DOHH2 (cell line): Measurements from ENCODE around the gene ERAS.

Experiments
- H3F3A ChIP-seq: fragments of 200-600 bp; sonication (generic), shearing (Covaris generic); 2 replicates; pipeline ENCODE4 v1.6.0; 2016; ENCODE audit warnings: antibody characterized with exemption, mild to moderate bottlenecking; ENCODE audit not compliant: control insufficient read depth, insufficient read depth
- H3K27ac ChIP-seq: fragments of 200-600 bp; sonication (generic); 2 replicates; pipeline ENCODE4 v1.5.1; 2014; ENCODE audit warnings: low read depth, mild to moderate bottlenecking, low read length, moderate library complexity
- H3K27me3 ChIP-seq: fragments of 200-600 bp; sonication (generic); 2 replicates; pipeline ENCODE4 v1.6.1; 2014; ENCODE audit warnings: mild to moderate bottlenecking, low read length, mixed read lengths; ENCODE audit not compliant: control insufficient read depth
- H3K36me3 ChIP-seq: fragments of 200-600 bp; sonication (generic); 2 replicates; pipeline ENCODE4 v1.6.1; 2014; ENCODE audit warnings: mild to moderate bottlenecking, low read length, moderate library complexity, mixed read lengths; ENCODE audit not compliant: control insufficient read depth
- H3K4me1 ChIP-seq: fragments of 200-600 bp; sonication (generic); 2 replicates; pipeline ENCODE4 v1.6.1; 2014; ENCODE audit warnings: mild to moderate bottlenecking, low read length, mixed read lengths; ENCODE audit not compliant: control insufficient read depth
- H3K4me2 ChIP-seq: fragments of 200-600 bp; sonication (generic); 2 replicates; pipeline ENCODE4 v1.6.0; 2014; ENCODE audit warnings: mild to moderate bottlenecking, low read length, moderate library complexity
- H3K4me3 ChIP-seq: fragments of 200-600 bp; sonication (generic); 2 replicates; pipeline ENCODE4 v1.5.1; 2014; ENCODE audit warnings: mild to moderate bottlenecking, low read length, mixed read lengths
- H3K79me2 ChIP-seq: fragments of 200-600 bp; sonication (generic); 2 replicates; pipeline ENCODE4 v1.6.1; 2014; ENCODE audit warnings: mild to moderate bottlenecking, low read length, mixed read lengths; ENCODE audit not compliant: control insufficient read depth
- H3K9me2 ChIP-seq: fragments of 200-600 bp; sonication (generic); replicated peaks from 2 replicates; pipeline ENCODE4 v1.6.1; 2014; ENCODE audit warnings: mild to moderate bottlenecking, low read length, mixed read lengths; ENCODE audit not compliant: control insufficient read depth
- H3K9me3 ChIP-seq: fragments of 200-600 bp; sonication (generic); 2 replicates; pipeline ENCODE4 v1.6.1; 2014; ENCODE audit warnings: antibody characterized with exemption, low read length, mixed read lengths; ENCODE audit not compliant: control insufficient read depth, insufficient read depth
- H4K20me1 ChIP-seq: fragments of 200-600 bp; sonication (generic); 2 replicates; pipeline ENCODE4 v1.6.0; 2014; ENCODE audit warnings: low read depth, mild to moderate bottlenecking, antibody characterized with exemption, low read length, moderate library complexity; ENCODE audit not compliant: control insufficient read depth, insufficient read depth
- EZH2phosphoT487 ChIP-seq: fragments of 200-600 bp; sonication (generic); IDR thresholded peaks from 2 replicates; pipeline ENCODE4 v1.6.1; 2017; ENCODE audit warnings: borderline replicate concordance, mild to moderate bottlenecking, antibody characterized with exemption, low read length, moderate library complexity, mixed read lengths
- TF ChIP-seq, protein P1 (sequence below): fragments of 200-600 bp; sonication (generic); IDR thresholded peaks from one replicate; pipeline ENCODE4 v1.5.1; 2014; ENCODE audit warnings: antibody characterized with exemption, mild to moderate bottlenecking, low read depth, low read length; ENCODE audit not compliant: poor library complexity, severe bottlenecking

Gene ERAS

GRCh38 chrX:48781705-48782104, 44.6 kb upstream of the ERAS start:
- no peaks in the 10 kb centered on the region for H3K79me2 ChIP-seq
- H3K9me2 ChIP-seq = no peaks in the 10 kb centered on the region
- H3K27me3 ChIP-seq = no peaks in the 10 kb centered on the region
- H3K36me3 ChIP-seq = no peaks in the 10 kb centered on the region
- no peaks in the 10 kb centered on the region for H3F3A ChIP-seq
- H3K9me3 ChIP-seq = no peaks in the 10 kb centered on the region
- H3K4me3 ChIP-seq = no peak overlapping the region
- H4K20me1 ChIP-seq = no peaks in the 10 kb centered on the region
- no peaks in the 10 kb centered on the region for H3K4me1 ChIP-seq
- no peak overlapping the region for H3K27ac ChIP-seq
- no peak for TF ChIP-seq EZH2phosphoT487
- TF ChIP-seq, protein P1, sequence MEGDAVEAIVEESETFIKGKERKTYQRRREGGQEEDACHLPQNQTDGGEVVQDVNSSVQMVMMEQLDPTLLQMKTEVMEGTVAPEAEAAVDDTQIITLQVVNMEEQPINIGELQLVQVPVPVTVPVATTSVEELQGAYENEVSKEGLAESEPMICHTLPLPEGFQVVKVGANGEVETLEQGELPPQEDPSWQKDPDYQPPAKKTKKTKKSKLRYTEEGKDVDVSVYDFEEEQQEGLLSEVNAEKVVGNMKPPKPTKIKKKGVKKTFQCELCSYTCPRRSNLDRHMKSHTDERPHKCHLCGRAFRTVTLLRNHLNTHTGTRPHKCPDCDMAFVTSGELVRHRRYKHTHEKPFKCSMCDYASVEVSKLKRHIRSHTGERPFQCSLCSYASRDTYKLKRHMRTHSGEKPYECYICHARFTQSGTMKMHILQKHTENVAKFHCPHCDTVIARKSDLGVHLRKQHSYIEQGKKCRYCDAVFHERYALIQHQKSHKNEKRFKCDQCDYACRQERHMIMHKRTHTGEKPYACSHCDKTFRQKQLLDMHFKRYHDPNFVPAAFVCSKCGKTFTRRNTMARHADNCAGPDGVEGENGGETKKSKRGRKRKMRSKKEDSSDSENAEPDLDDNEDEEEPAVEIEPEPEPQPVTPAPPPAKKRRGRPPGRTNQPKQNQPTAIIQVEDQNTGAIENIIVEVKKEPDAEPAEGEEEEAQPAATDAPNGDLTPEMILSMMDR = no peak
- no peak overlapping the region for H3K4me2 ChIP-seq

DNA sequence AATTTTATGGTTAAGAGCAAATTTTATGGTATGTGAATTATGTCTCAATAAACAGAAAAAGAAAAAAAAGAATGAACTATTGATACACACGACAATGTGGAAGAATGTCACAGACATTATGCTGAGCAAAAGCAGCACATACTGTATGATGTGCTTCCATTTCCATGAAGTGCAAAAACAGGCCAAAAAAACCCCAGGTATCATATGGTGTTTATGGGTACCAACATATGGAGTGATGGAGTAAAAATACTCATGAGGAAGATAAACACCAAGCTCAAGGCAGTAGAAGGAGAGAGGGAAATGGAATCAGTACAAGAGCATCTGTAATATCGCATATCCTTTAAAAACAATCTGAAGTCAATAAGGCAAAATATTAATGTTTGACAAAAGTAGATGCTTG, 44.1 kb upstream of the ERAS start:
- H3K9me3 ChIP-seq = no peaks in the 10 kb centered on the region
- H4K20me1 ChIP-seq = no peaks in the 10 kb centered on the region
- H3K36me3 ChIP-seq = no peaks in the 10 kb centered on the region
- no peaks in the 10 kb centered on the region for H3K9me2 ChIP-seq
- no peaks in the 10 kb centered on the region for H3K79me2 ChIP-seq
- H3K27me3 ChIP-seq = no peaks in the 10 kb centered on the region
- H3K4me1 ChIP-seq = no peaks in the 10 kb centered on the region
- H3K27ac ChIP-seq = no peak overlapping the region
- no peak overlapping the region for H3K4me2 ChIP-seq
- H3F3A ChIP-seq = no peaks in the 10 kb centered on the region
- no peak overlapping the region for H3K4me3 ChIP-seq
- TF ChIP-seq, protein P1 = no peak
- TF ChIP-seq EZH2phosphoT487 = no peak

DNA sequence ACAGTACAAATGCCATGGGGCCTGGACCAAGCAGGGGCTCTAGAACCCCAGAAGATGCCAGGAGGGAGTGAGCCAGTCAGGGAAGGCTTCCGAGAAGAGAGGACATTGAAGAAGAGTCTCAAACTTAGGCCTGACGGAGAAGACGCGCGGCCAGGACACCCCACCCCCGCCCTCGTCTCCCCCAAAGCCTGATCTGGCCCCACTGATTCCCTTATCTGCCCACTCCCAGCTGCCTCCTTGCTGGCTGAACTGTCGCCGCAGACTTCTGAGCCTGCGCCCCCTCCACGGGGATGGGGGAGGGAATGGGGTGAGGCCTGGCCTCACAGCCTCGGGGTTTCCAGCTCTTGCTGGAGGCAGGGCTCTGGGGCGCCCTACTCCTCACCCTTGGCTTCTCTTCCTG, 43.5 kb upstream of the ERAS start:
- Histone ChIP-seq H3K9me3 (no peaks in the 10 kb centered on the region), H3K4me3 (no peak overlapping the region), H4K20me1 (no peaks in the 10 kb centered on the region), H3K27ac (no peak overlapping the region), H3K4me2 (no peak overlapping the region), H3K9me2 (no peaks in the 10 kb centered on the region), H3K27me3 (no peaks in the 10 kb centered on the region), H3K4me1 (no peaks in the 10 kb centered on the region), H3F3A (no peaks in the 10 kb centered on the region), H3K79me2 (no peaks in the 10 kb centered on the region), H3K36me3 (no peaks in the 10 kb centered on the region)
- TF ChIP-seq, protein P1 = no peak
- no peak for TF ChIP-seq EZH2phosphoT487

DNA sequence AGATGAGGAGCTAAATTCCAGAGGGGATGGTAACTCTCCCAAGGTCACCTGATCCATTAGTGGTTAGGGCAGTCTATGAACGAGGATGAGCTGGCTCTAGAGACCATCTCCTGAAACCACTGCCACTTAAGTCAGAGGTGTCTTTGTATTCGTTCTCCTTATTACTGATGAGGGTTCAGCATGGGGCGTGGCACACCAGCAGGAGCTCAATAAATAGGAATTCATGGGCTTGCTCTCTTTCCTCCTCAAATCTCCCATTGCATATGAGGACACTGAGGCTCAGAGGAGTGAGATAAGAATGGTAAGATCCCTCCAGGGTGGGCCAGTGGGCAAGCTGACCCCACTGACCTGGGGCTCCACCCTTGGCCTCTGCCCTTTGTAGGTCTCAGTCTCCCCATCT, 41.6 kb upstream of the ERAS start:
- no peaks in the 10 kb centered on the region for H3F3A ChIP-seq
- H3K36me3 ChIP-seq = no peaks in the 10 kb centered on the region
- TF ChIP-seq, protein P1 = no peak
- no peak for TF ChIP-seq EZH2phosphoT487
- H3K4me2 ChIP-seq = no peak overlapping the region
- H4K20me1 ChIP-seq = no peaks in the 10 kb centered on the region
- no peaks in the 10 kb centered on the region for H3K9me2 ChIP-seq
- H3K27ac ChIP-seq = no peak overlapping the region
- no peak overlapping the region for H3K4me3 ChIP-seq
- no peaks in the 10 kb centered on the region for H3K4me1 ChIP-seq
- no peaks in the 10 kb centered on the region for H3K9me3 ChIP-seq
- no peaks in the 10 kb centered on the region for H3K79me2 ChIP-seq
- H3K27me3 ChIP-seq = no peaks in the 10 kb centered on the region
